Measurements from ENCODE around the gene AGAP1. TPM values are rescaled to one million over a fixed set of nuclear protein-coding genes. Genes with fewer than 3 reads are reported as not detected.

AGAP1 gene
- polyA plus RNA-seq, 1 donor from 2014 or later: 17.4 TPM

DNA sequence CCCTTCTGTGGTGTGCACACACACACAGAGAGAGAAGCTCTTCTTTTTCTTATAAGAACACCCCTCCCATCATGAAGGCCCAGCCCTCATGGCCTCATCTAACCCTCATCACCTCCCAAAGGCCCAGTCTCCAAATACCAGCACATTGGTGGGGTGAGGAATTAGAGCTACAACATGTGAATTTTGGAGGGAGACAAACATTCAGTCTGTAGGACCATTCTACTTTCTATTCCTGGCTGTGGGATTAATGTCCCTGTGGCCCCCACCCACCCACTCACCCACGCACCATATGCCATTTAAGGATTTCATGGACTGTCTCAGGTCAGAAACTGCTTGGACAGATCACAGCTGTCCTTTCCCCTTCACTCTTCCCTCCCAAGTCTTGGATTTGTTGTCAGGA, 484.2 kb downstream of the AGAP1 start:
- H2AFZ ChIP-seq (ENCODE audit: low read depth, low read length): no peak overlapping the region
- no peak overlapping the region for H3K4me3 ChIP-seq (ENCODE audit: low read length)
- H3K36me3 ChIP-seq (ENCODE audit: insufficient read depth, low read length): no peaks in the 10 kb centered on the region
- no peaks in the 10 kb centered on the region for H3K9me2 ChIP-seq (ENCODE audit: insufficient read depth, low read length)
- no peaks in the 10 kb centered on the region for H3K79me2 ChIP-seq (replicated peaks; ENCODE audit: insufficient read depth, low read length)
- H3K27me3 ChIP-seq (ENCODE audit: insufficient read depth, low read depth, low read length): no peaks in the 10 kb centered on the region
- TF ChIP-seq POLR2AphosphoS5 (IDR thresholded peaks at IDR 0.05): no peak
- TF ChIP-seq, protein P1, sequence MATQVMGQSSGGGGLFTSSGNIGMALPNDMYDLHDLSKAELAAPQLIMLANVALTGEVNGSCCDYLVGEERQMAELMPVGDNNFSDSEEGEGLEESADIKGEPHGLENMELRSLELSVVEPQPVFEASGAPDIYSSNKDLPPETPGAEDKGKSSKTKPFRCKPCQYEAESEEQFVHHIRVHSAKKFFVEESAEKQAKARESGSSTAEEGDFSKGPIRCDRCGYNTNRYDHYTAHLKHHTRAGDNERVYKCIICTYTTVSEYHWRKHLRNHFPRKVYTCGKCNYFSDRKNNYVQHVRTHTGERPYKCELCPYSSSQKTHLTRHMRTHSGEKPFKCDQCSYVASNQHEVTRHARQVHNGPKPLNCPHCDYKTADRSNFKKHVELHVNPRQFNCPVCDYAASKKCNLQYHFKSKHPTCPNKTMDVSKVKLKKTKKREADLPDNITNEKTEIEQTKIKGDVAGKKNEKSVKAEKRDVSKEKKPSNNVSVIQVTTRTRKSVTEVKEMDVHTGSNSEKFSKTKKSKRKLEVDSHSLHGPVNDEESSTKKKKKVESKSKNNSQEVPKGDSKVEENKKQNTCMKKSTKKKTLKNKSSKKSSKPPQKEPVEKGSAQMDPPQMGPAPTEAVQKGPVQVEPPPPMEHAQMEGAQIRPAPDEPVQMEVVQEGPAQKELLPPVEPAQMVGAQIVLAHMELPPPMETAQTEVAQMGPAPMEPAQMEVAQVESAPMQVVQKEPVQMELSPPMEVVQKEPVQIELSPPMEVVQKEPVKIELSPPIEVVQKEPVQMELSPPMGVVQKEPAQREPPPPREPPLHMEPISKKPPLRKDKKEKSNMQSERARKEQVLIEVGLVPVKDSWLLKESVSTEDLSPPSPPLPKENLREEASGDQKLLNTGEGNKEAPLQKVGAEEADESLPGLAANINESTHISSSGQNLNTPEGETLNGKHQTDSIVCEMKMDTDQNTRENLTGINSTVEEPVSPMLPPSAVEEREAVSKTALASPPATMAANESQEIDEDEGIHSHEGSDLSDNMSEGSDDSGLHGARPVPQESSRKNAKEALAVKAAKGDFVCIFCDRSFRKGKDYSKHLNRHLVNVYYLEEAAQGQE (IDR thresholded peaks at IDR 0.05; ENCODE audit: borderline replicate concordance): no peak
- no peak for TF ChIP-seq RAD21 (conservative IDR thresholded peaks at IDR 0.05)
- no peak for TF ChIP-seq TAF1 (IDR thresholded peaks at IDR 0.05; ENCODE audit: low read depth)
- TF ChIP-seq EP300 (conservative IDR thresholded peaks at IDR 0.05; ENCODE audit: poor library complexity, severe bottlenecking): no peak
- TF ChIP-seq, protein P2, sequence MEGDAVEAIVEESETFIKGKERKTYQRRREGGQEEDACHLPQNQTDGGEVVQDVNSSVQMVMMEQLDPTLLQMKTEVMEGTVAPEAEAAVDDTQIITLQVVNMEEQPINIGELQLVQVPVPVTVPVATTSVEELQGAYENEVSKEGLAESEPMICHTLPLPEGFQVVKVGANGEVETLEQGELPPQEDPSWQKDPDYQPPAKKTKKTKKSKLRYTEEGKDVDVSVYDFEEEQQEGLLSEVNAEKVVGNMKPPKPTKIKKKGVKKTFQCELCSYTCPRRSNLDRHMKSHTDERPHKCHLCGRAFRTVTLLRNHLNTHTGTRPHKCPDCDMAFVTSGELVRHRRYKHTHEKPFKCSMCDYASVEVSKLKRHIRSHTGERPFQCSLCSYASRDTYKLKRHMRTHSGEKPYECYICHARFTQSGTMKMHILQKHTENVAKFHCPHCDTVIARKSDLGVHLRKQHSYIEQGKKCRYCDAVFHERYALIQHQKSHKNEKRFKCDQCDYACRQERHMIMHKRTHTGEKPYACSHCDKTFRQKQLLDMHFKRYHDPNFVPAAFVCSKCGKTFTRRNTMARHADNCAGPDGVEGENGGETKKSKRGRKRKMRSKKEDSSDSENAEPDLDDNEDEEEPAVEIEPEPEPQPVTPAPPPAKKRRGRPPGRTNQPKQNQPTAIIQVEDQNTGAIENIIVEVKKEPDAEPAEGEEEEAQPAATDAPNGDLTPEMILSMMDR (IDR thresholded peaks at IDR 0.05; ENCODE audit: poor library complexity, severe bottlenecking): no peak
- no peak for TF ChIP-seq EZH2 (IDR thresholded peaks at IDR 0.05; ENCODE audit: borderline replicate concordance, insufficient read depth, low read length, poor library complexity, severe bottlenecking)
- TF ChIP-seq SMC3 (conservative IDR thresholded peaks at IDR 0.05; ENCODE audit: poor library complexity): no peak
- TF ChIP-seq MXI1 (conservative IDR thresholded peaks at IDR 0.05; ENCODE audit: poor library complexity, severe bottlenecking): no peak
- no peaks in the 10 kb centered on the region for H3K9me3 ChIP-seq (ENCODE audit: low read length)
- H3K27ac ChIP-seq (ENCODE audit: low read length): no peak overlapping the region
- H4K20me1 ChIP-seq (ENCODE audit: insufficient read depth): no peaks in the 10 kb centered on the region
- no peak overlapping the region for H3K4me2 ChIP-seq (ENCODE audit: low read length)
- H3K9ac ChIP-seq (ENCODE audit: low read length): no peak overlapping the region
- no peaks in the 10 kb centered on the region for H3F3A ChIP-seq (ENCODE audit: insufficient read depth, low read length, poor library complexity, severe bottlenecking)

DNA sequence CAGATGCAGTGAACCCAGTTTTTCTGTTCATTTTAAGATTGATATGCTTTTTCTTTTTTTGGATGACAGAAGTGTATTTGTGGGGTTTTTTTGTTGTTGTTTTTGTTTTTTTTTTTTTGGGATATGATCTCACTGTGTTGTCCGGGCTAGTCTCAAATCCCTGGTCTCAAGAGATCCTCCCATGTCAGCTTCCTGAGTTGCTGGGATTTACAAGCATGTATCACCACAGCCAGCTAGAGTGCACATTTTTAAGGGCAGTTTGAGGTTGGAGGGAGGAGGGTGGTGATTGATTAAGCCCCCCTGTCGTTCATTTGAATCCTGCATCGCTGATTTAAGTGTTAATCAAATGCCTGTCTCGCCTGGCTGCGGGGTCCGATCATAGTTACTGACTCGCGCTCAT, 485.2 kb downstream of the AGAP1 start:
- Histone ChIP-seq H3K36me3 (ENCODE audit: insufficient read depth, low read length) (no peaks in the 10 kb centered on the region), H3K79me2 (replicated peaks; ENCODE audit: insufficient read depth, low read length) (no peaks in the 10 kb centered on the region), H3K27ac (ENCODE audit: low read length) (no peak overlapping the region), H3K9me3 (ENCODE audit: low read length) (no peaks in the 10 kb centered on the region), H3K4me3 (ENCODE audit: low read length) (no peak overlapping the region), H3K9ac (ENCODE audit: low read length) (no peak overlapping the region), H3K27me3 (ENCODE audit: insufficient read depth, low read depth, low read length) (no peaks in the 10 kb centered on the region), H3K9me2 (ENCODE audit: insufficient read depth, low read length) (no peaks in the 10 kb centered on the region), H3K4me2 (ENCODE audit: low read length) (no peak overlapping the region), H2AFZ (ENCODE audit: low read depth, low read length) (no peak overlapping the region), H4K20me1 (ENCODE audit: insufficient read depth) (no peaks in the 10 kb centered on the region), H3F3A (ENCODE audit: insufficient read depth, low read length, poor library complexity, severe bottlenecking) (no peaks in the 10 kb centered on the region)
- TF ChIP-seq EP300 (conservative IDR thresholded peaks at IDR 0.05; ENCODE audit: poor library complexity, severe bottlenecking) (no peak), RAD21 (conservative IDR thresholded peaks at IDR 0.05) (no peak), EZH2 (IDR thresholded peaks at IDR 0.05; ENCODE audit: borderline replicate concordance, insufficient read depth, low read length, poor library complexity, severe bottlenecking) (no peak), MXI1 (conservative IDR thresholded peaks at IDR 0.05; ENCODE audit: poor library complexity, severe bottlenecking) (no peak), POLR2AphosphoS5 (IDR thresholded peaks at IDR 0.05) (no peak), TAF1 (IDR thresholded peaks at IDR 0.05; ENCODE audit: low read depth) (no peak), SMC3 (conservative IDR thresholded peaks at IDR 0.05; ENCODE audit: poor library complexity) (no peak)
- TF ChIP-seq, protein P1 (IDR thresholded peaks at IDR 0.05; ENCODE audit: borderline replicate concordance): no peak
- TF ChIP-seq, protein P2 (IDR thresholded peaks at IDR 0.05; ENCODE audit: poor library complexity, severe bottlenecking): no peak

Measured in neural cell (in vitro differentiated cells).